Bone marrow (tissue), 2 donors: Measurements from ENCODE around the gene TACC2.

ENCODE experiments used
- DNase-seq, 2 donors: peaks; one replicate each; lab custom pipeline; 2025; lab: John Stamatoyannopoulos, UW

Gene TACC2

GRCh38 chr10:122030200-122030552 is 41.2 kb downstream of the TACC2 start:
- DNase-seq: no peak

DNA sequence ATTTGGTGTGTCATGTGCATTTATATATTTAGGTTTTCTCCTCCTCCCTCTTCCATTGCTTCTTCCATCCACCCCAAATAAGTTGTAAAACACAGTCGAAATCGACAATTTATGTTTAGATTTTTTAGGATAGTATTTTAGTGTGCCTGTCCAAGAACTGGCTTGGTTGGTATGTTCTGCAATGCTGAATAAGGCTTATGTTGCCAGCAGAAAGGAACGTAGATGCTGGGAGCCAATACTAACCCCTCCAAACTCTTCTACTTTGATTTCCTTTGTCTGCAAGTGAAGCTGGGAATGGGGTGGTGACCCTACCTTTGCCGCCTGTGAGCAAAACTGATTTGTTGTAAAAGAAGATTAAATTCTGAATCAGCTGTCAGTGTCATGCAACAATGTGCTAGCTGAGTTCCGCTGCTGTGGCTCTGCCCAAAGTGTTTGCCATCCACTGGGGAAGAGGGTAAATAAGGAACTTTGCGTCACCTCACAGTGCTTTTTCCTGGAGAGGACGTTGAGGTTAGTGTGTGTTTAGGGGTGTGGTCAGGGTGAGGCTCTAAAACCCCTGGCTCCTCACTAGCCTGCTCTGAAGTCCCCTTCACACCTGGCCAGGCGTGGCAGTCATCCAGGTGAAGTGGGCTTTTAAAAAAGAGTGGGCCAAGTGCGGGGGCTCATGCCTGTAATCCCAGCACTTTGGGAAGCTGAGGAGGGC is 44.4 kb downstream of the TACC2 start:
- no peak for DNase-seq

- no peak for DNase-seq
Measured at GRCh38 chr10:122034149-122034756, 45.3 kb downstream of the TACC2 start.

GRCh38 chr10:122040786-122041185 is 51.8 kb downstream of the TACC2 start:
- no peak for DNase-seq

DNA sequence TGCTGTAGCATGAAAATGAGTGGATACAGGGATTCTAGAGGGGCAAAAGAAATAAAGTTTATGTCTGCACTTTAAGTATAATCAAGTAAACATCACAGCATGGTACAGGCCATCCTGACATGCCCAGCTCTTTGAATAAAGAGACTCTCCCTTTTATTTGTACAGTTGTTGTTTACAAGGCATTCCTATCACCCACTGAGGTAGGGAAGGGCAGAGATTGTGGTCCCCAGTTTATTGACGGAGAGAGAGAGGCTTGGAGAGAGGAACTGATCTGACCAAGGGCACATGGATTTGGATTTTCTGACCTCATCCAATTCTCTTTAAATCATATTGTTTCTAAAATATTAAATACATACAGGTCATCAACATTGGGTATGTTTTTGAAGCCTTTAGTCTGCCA is 53.9 kb downstream of the TACC2 start:
- no peak for DNase-seq

- DNase-seq: no peak
Measured at GRCh38 chr10:122044045-122044661, 55.2 kb downstream of the TACC2 start.

GRCh38 chr10:122044713-122045112 is 55.8 kb downstream of the TACC2 start:
- DNase-seq: no peak

- DNase-seq: no peak
Measured at GRCh38 chr10:122045212-122045611, 56.2 kb downstream of the TACC2 start.

DNA sequence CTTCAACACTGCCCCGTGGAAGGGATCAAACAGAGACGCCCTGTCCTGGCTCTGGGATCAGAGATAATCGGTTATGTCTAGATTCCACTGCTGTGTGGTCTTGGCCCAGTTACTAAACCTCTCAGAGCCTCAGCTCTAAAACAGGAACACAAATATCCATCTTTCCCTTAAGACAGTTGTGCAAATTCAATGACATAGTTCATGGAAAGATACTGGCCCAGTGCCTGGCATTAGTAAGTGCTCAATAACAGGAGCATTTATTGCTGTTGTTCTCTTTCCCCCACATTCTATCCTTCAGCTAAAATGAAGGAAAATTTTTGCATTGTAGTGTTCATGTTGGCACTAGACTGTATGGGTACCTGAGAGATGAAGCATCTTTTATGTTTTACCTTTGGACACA is 58.6 kb downstream of the TACC2 start:
- DNase-seq: no peak

DNA sequence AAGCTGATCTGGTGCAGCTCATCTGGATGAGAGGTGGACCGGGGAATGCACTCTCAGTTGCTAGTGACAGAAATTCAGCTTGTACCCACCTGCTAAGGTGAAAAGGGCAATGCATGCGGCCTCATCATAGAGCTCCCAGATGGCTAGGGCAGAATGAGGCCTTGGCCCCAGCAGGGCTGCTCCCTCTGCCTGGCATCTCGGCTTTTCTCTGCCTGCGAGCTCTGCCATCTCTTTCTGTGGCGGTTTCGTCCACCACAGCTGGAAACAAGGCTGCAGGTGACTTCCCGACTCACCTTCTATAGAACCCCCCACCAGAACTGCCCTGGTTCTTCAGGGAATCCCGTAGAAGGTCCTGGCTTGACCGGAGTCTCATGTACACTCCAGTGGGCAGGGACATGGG is 60.1 kb downstream of the TACC2 start:
- DNase-seq: no peak

GRCh38 chr10:122050311-122050710 is 61.3 kb downstream of the TACC2 start:
- DNase-seq: no peak

- no peak for DNase-seq
Measured at GRCh38 chr10:122050811-122051210, 61.8 kb downstream of the TACC2 start.

- no peak for DNase-seq
Measured at GRCh38 chr10:122051609-122052385, 62.8 kb downstream of the TACC2 start.

DNA sequence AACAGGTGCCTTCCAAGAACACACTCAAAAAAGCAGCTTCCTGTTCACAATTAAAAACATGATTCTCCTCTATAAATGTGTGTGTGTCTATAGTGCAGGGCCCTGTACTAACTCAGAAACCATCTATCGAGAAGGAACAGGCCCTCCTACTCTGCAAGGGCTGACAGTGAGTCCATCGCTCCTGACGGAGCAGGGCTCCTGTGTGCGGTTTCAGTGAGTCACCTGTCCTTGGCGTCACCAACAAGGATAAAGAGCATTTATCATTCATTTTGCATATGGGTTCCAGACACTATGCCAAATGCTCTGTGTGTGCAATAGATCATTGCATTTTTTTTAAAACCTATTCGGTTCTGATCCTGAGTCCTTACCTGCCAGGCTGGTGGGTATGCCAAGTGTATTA is 63.7 kb downstream of the TACC2 start:
- DNase-seq: no peak

DNA sequence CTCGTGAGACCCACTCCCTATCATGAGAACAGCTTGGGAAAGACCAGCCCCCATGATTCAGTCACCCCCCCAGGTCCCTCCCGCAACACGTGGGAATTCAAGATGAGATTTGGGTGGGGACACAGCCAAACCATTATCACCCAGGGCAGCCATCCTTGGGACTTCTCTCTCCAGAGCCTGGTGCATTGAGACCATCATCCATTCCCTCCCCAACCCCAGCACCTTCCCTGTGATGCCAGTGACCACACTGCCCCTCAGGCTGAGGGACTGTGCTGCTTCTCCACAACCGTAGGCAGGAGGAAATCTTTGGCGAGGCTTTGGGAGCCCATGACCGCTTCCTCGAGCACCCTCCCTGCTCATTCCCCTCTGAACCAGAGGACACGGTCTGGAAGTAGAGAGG is 64.4 kb downstream of the TACC2 start:
- no peak for DNase-seq

- no peak for DNase-seq
Measured at GRCh38 chr10:122054048-122055025, 65.4 kb downstream of the TACC2 start.

DNA sequence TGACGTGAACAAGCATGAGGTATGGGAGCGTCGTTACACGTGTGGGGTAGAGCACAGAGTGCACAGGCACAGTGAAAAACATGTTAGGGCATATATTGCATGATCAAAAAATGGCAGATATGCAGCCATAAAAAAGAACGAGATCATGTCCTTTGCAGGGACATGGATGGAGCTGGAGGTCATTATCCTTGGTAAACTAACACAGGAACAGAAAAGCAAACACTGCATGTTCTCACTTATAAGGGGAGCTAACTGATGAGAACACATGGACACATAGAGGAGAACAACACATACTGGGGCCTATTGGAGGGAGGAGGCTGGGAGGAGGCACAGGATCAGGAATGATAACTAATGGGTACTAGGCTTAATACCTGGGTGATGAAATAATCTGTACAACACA is 66.3 kb downstream of the TACC2 start:
- DNase-seq: no peak

DNA sequence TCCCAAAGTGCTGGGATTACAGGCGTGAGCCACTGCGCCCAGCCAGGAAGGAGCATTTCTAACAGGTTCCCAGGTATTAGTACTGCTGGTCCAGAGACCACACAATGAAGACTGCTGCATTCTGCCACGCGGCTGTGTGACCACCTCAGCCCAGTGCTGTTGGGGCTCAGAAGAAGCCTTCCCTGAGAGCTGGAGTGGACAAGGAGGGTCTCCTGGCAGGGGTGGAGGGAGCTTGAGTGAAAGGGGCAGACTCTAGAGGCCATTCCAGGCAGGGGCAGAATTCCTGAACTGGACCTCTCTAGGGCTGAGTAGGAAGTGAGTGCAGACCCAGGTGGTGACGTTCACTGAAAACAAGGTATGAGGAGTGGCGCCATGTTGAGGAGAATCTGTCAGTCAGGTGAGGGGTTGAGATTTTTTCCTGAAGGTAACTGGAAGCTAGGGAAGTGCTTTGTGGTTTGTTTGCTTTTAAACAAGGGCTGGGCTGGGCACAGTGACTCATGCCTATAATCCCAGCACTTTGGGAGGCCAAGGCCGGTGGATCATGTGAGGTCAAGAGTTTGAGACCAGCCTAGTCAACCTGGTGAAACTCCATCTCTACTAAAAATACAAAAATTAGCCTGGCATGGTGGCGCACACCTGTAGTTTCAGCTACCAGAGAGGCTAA is 67.6 kb downstream of the TACC2 start:
- no peak for DNase-seq

DNA sequence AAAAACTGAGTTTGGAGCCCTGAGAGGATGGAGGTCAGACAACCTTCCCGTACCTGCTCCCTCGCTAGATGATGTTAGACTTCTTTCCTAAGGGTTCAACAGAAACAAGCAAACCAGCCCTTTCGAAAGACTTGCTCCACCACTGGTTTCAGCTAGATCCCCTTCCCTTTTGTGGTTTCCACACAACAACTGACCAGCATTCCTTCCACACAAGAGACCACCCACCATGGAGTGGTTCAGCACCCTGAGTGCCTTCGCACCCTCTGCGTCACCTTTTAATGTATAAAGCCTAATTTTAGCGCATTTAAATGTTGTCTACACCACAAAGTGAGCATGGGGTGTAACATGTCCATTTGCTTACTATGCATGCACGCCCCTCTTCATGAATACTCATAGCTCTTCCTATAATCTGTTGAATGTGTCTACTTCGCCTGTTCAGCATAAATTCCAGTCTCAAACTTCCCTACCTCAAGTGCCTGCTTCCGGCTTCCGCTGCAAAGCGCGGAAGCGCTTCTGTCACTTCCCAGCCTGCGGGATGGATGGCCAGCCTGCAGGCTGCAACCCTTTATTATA is 69.0 kb downstream of the TACC2 start:
- DNase-seq: no peak

- DNase-seq: no peak
Measured at GRCh38 chr10:122060250-122060649, 71.3 kb downstream of the TACC2 start.
